ENCODE results near the gene CYP46A1.

DNA sequence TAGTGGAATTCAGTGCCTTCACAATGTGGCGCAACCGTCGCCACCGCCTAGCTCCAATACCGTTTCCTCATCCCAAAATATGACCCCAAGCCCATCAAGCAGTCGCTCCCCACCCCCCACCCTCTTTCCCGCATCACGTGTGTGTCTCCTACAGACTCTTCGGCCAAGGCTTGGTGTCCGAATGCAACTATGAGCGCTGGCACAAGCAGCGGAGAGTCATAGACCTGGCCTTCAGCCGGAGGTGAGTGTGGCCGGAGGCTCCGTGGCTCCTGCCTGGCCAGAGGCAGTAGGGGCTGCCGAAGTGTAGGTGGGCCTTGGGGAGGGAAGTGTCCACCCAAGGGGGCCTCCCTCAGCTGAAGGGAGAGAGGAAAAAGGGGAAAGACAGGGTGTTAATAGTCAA lies 15.8 kb downstream of the CYP46A1 start:
- TF ChIP-seq, protein P1, sequence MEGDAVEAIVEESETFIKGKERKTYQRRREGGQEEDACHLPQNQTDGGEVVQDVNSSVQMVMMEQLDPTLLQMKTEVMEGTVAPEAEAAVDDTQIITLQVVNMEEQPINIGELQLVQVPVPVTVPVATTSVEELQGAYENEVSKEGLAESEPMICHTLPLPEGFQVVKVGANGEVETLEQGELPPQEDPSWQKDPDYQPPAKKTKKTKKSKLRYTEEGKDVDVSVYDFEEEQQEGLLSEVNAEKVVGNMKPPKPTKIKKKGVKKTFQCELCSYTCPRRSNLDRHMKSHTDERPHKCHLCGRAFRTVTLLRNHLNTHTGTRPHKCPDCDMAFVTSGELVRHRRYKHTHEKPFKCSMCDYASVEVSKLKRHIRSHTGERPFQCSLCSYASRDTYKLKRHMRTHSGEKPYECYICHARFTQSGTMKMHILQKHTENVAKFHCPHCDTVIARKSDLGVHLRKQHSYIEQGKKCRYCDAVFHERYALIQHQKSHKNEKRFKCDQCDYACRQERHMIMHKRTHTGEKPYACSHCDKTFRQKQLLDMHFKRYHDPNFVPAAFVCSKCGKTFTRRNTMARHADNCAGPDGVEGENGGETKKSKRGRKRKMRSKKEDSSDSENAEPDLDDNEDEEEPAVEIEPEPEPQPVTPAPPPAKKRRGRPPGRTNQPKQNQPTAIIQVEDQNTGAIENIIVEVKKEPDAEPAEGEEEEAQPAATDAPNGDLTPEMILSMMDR (IDR thresholded peaks at IDR 0.05; ENCODE audit: insufficient read depth, low read length): no peak
- TF ChIP-seq REST (IDR thresholded peaks at IDR 0.05; ENCODE audit: insufficient replicate concordance, low read depth) (no peak), POLR2AphosphoS5 (IDR thresholded peaks at IDR 0.05; ENCODE audit: low read depth) (no peak)
